ENCODE data around the gene ARHGAP1.

Gene ARHGAP1

GRCh38 chr11:46693597-46694012 lies 6.8 kb downstream of the ARHGAP1 start:
- peak; percentile 67 for DNase-seq (ENCODE audit: low read depth)

GRCh38 chr11:46692450-46692849 lies 8.0 kb downstream of the ARHGAP1 start:
- DNase-seq (ENCODE audit: low read depth): no peak

- DNase-seq (ENCODE audit: low read depth): no peak
These were observed 9.7 kb downstream of the ARHGAP1 start for GRCh38 chr11:46690702-46691101.

GRCh38 chr11:46686886-46687795 lies 13.3 kb downstream of the ARHGAP1 start:
- peak; percentile 84 for DNase-seq (ENCODE audit: low read depth)

- DNase-seq (ENCODE audit: low read depth): no peak
These were observed 16.1 kb downstream of the ARHGAP1 start for GRCh38 chr11:46684367-46684766.

GRCh38 chr11:46682773-46683752 lies 17.4 kb downstream of the ARHGAP1 start:
- peak; percentile 46 for DNase-seq (ENCODE audit: low read depth)

GRCh38 chr11:46681814-46682213 lies 18.6 kb downstream of the ARHGAP1 start:
- DNase-seq (ENCODE audit: low read depth): no peak

- DNase-seq (ENCODE audit: low read depth): no peak
These were observed 19.6 kb downstream of the ARHGAP1 start for GRCh38 chr11:46680815-46681214.

GRCh38 chr11:46680164-46680760 lies 20.2 kb downstream of the ARHGAP1 start:
- no peak for DNase-seq (ENCODE audit: low read depth)

- no peak for DNase-seq (ENCODE audit: low read depth)
These were observed 20.9 kb downstream of the ARHGAP1 start for GRCh38 chr11:46679241-46680163.

- DNase-seq (ENCODE audit: low read depth): no peak
These were observed 21.7 kb downstream of the ARHGAP1 start for GRCh38 chr11:46678741-46679130.

- DNase-seq (ENCODE audit: low read depth): peak; percentile 61
These were observed 22.3 kb downstream of the ARHGAP1 start for GRCh38 chr11:46677991-46678740.

- no peak for DNase-seq (ENCODE audit: low read depth)
These were observed 23.2 kb downstream of the ARHGAP1 start for GRCh38 chr11:46677169-46677568.

- DNase-seq (ENCODE audit: low read depth): no peak
These were observed 23.8 kb downstream of the ARHGAP1 start for GRCh38 chr11:46676436-46677158.

- DNase-seq (ENCODE audit: low read depth): no peak
These were observed 24.5 kb downstream of the ARHGAP1 start for GRCh38 chr11:46675949-46676348.

GRCh38 chr11:46675288-46675851 lies 25.0 kb downstream of the ARHGAP1 start:
- DNase-seq (ENCODE audit: low read depth): peak; percentile 62

- peak; percentile 75 for DNase-seq (ENCODE audit: low read depth)
These were observed 25.7 kb downstream of the ARHGAP1 start for GRCh38 chr11:46674463-46675287.

- no peak for DNase-seq (ENCODE audit: low read depth)
These were observed 26.5 kb downstream of the ARHGAP1 start for GRCh38 chr11:46673713-46674462.

Measured in iris pigment epithelial cell (primary cell).